ENCODE results near the gene VSIR. TPM values are rescaled to one million over a fixed set of nuclear protein-coding genes. Genes with fewer than 3 reads are reported as not detected.

Gene VSIR
- total and polyA plus RNA-seq, 9 of the 15 experiments (the other 6 are each of a cell fraction or from before 2014, with no cell fraction given), result 0.14 to 20.5 (median 9.3) TPM

DNA sequence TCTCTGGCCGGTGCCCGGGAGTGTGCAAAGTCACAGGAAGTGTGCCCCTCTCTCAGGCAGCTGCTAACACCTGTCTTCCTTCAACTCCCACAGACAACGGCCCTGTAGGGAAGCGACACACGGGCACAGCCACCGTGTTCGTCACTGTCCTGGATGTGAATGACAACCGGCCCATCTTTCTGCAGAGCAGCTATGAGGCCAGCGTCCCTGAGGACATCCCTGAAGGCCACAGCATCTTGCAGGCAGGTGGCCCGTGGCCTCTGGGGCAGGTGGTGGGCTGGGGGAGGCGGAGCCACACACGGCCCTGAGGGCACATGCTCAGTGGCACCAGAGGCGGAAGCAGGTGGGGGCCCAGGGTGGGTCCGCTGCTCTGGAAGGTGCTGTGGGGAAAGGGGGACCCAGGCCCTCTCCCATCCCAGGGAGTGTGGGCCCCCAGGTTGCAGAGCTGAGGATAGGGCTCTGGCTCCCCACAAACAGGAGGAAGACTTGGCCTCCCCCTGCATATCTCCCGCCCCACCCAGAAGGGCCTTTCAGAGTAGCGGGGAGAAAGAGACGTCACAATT is 60.7 kb downstream of the VSIR start:
- Histone ChIP-seq H4K20me1 (replicated peaks; ENCODE audit: control insufficient read depth, insufficient read depth, low read length) (no peaks in the 10 kb centered on the region), H3K27ac (ENCODE audit: extremely low read depth, low read depth, low read length) (peak overlapping the region; percentile 73; the same call in 2 of the 3 replicates), H3K79me2 (ENCODE audit: control insufficient read depth, insufficient read depth, low read length) (no peaks in the 10 kb centered on the region), H3K9ac (ENCODE audit: insufficient read depth in 1 of 2, low read depth in 2 of 2, low read length in 2 of 2) (peak overlapping the region; percentile 49 to 88; a peak in 3 of 4 replicates), H3K27me3 (ENCODE audit: control insufficient read depth in 2 of 2, insufficient read depth in 2 of 2, low read length in 2 of 2) (no peaks in the 10 kb centered on the region), H3K36me3 (ENCODE audit: control insufficient read depth, insufficient read depth, low read length) (no peaks in the 10 kb centered on the region), H3K4me2 (ENCODE audit: insufficient read depth, low read length) (no peak overlapping the region), H3K4me1 (replicated peaks in 1 of 2; ENCODE audit: control insufficient read depth in 2 of 2, insufficient read depth in 2 of 2, low read length in 2 of 2) (peaks cover 24 to 60% of the 10 kb centered on the region in 2 experiments), H2AFZ (ENCODE audit: low read depth, low read length) (peak overlapping the region; percentile 91), H3K4me3 (no peak overlapping the region), H3K9me3 (replicated peaks; ENCODE audit: control insufficient read depth, insufficient read depth, low read depth, low read length) (no peaks in the 10 kb centered on the region), H3K9me1 (ENCODE audit: control insufficient read depth, insufficient read depth, low read length) (no peaks in the 10 kb centered on the region)
- intact Hi-C loops (cut with micrococcal nuclease) (loop anchor here (1.0 kb wide), 1 partner anchor 34 kb away; no protein-coding TSS in a partner anchor), in situ Hi-C loops (cut with MboI) (loop anchor here (5.0 kb wide), 1 partner anchor 100 kb away; no protein-coding TSS in a partner anchor)
- peak; percentile 54 to 67 (median 58) for DNase-seq (ENCODE audit: extremely low read depth in 1 of 4, low spot score in 3 of 4)
- BruUV-seq (replicated peaks), result no TSS peak
- ChIA-PET POLR2A (interaction anchor here (0.6 to 2.6 kb wide), 4 partner anchors 13 to 93 kb away, joined by 3 to 6 read pairs (median 3); no protein-coding TSS in a partner anchor), CTCF (ENCODE audit: low intra/inter-chr PET ratio) (interaction anchor here (0.6 kb wide), 1 partner anchor 609 kb away, joined by 3 read pairs; no protein-coding TSS in a partner anchor)
- 75% methylated on average over 16 of the region's 17 CpGs for WGBS (ENCODE audit: insufficient coverage, low coverage, missing lambda C conversion rate)
- no peak for FAIRE-seq
- no peak for ATAC-seq
- TF ChIP-seq EGR1 (conservative IDR thresholded peaks at IDR 0.05) (no peak), RBBP5 (IDR thresholded peaks at IDR 0.05; ENCODE audit: borderline replicate concordance, insufficient read depth, low read length, poor library complexity, severe bottlenecking) (peak; percentile 0), CHD2 (IDR thresholded peaks at IDR 0.05; ENCODE audit: low read depth, low read length) (no peak), TSHZ1 (CRISPR knock-in tag; IDR thresholded peaks at IDR 0.05) (no peak), KAT7 (CRISPR knock-in tag; IDR thresholded peaks at IDR 0.05; ENCODE audit: borderline replicate concordance) (no peak), RAD21 (CRISPR knock-in tag; conservative IDR thresholded peaks at IDR 0.05 in 1 of 2, IDR thresholded peaks at IDR 0.05 in 1 of 2) (no peak), SUPT5H (IDR thresholded peaks at IDR 0.05) (no peak), CTBP1 (IDR thresholded peaks at IDR 0.05; ENCODE audit: borderline replicate concordance) (peak; percentile 23; the same call in 1 of the 2 replicates), ZNF24 (IDR thresholded peaks at IDR 0.05) (no peak), PYGO2 (tag; IDR thresholded peaks at IDR 0.05) (no peak), TFE3 (CRISPR knock-in tag; IDR thresholded peaks at IDR 0.05) (no peak)
- TF ChIP-seq, protein P1, sequence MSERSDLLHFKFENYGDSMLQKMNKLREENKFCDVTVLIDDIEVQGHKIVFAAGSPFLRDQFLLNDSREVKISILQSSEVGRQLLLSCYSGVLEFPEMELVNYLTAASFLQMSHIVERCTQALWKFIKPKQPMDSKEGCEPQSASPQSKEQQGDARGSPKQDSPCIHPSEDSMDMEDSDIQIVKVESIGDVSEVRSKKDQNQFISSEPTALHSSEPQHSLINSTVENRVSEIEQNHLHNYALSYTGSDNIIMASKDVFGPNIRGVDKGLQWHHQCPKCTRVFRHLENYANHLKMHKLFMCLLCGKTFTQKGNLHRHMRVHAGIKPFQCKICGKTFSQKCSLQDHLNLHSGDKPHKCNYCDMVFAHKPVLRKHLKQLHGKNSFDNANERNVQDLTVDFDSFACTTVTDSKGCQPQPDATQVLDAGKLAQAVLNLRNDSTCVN (CRISPR knock-in tag; IDR thresholded peaks at IDR 0.05), result no peak
- TF ChIP-seq, protein P2, sequence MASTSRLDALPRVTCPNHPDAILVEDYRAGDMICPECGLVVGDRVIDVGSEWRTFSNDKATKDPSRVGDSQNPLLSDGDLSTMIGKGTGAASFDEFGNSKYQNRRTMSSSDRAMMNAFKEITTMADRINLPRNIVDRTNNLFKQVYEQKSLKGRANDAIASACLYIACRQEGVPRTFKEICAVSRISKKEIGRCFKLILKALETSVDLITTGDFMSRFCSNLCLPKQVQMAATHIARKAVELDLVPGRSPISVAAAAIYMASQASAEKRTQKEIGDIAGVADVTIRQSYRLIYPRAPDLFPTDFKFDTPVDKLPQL (IDR thresholded peaks at IDR 0.05; ENCODE audit: extremely low read depth, insufficient read length), result no peak
